NCI-H2081 (cell line): ENCODE results near the gene STOX2.

ENCODE experiments used
- DNase-seq, 2 experiments: peaks; one replicate each; lab custom pipeline; 2025; lab: John Stamatoyannopoulos, UW

The STOX2 gene, protein sequence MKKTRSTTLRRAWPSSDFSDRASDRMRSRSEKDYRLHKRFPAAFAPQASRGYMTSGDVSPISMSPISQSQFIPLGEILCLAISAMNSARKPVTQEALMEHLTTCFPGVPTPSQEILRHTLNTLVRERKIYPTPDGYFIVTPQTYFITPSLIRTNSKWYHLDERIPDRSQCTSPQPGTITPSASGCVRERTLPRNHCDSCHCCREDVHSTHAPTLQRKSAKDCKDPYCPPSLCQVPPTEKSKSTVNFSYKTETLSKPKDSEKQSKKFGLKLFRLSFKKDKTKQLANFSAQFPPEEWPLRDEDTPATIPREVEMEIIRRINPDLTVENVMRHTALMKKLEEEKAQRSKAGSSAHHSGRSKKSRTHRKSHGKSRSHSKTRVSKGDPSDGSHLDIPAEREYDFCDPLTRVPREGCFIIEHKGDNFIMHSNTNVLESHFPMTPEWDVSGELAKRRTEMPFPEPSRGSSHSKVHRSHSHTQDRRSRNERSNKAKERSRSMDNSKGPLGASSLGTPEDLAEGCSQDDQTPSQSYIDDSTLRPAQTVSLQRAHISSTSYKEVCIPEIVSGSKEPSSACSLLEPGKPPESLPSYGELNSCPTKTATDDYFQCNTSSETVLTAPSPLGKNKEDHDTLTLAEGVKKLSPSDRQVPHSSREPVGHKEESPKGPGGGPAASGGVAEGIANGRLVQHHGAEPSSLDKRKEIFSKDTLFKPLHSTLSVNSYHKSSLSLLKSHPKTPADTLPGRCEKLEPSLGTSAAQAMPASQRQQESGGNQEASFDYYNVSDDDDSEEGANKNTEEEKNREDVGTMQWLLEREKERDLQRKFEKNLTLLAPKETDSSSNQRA (N-terminal part only)

DNA sequence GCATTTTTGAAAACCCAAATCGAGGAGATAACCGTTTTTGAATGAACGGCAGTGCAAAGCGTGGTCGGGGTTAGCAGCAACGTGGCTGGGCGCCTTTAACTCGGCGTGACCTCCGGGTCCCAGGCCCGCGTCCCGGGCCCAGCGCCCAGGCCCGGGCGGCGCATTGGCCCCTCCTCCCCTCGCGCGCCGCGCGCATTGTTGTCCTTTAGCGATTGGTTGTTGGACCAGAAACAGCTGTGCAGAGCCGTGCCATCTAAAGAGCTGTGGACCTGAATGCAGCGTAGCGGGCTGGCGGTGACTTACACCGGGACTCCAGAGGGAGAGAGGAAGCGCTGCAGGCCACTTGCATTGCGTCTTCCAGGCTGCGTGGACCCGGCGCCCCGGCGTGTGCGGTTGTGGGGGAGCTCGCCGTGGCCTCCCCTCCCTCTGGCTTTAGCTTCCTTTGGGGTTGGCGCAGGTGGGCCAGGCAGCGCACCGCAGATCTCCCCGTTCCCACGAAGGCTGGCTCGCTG is at the start of gene STOX2:
TSS of gene STOX2 (plus strand) at position 227 of the 512 bp plus-strand sequence. CDS start 1,484 bp downstream, outside the sequence.
- peak; percentile 53 to 79 for DNase-seq

DNA sequence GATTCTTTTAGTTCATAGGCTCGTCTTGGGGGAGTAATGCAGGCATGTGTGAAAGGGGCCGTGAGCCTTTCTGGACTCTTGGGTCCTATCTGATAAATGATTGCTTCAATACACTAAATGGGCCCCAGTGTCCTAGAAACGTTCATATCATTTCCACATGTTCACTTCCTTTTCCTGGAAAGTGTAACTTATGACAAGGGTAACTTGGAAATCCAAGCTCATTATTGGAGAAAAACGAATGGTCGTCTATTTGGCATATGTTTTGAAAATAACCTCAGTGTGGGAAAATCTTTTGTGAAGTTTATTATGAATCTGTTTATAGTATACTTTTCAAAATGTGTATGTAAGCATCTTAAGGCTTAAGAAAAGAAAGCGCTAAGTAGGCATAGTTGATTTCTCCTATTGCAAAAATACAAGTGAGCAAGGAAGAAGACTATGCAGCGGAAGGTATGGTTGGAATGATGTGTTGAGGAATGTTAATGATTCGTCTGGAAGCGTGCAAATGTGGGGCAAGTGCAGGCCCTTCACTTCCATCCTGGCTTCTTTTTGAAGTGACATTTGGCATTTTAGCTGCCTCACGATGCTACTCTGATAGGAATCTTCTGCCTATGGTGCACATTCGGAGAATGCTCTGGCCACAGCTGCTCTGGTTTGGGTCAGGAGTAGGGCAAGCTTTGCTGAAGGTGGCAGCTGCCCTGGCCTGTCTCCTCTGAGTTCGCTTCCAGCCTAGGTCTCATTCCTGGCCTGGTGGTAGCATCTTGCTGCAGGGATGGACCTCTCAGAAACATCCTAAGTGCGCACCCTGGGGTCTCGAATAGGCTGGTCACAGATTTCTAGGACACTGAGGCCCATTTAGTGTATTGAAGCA is 49.5 kb upstream of the STOX2 start:
- DNase-seq, result no peak

DNA sequence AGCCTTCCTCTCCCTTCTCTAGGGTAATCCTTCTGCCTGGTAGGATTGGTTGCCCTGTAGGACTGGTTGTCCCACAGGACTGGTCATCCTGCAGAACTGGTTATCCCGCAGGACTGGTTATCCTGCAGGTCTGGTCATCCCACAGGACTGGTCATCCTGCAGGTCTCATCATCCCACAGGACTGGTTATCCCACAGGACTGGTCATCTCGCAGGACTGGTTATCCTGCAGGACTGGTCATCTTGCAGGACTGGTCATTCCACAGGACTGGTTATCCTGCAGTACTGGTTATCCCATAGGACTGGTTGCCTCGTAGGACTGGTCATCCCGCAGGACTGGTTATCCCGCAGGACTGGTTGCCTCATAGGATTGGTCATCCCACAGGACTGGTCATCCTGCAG is 48.1 kb upstream of the STOX2 start:
- no peak for DNase-seq

DNA sequence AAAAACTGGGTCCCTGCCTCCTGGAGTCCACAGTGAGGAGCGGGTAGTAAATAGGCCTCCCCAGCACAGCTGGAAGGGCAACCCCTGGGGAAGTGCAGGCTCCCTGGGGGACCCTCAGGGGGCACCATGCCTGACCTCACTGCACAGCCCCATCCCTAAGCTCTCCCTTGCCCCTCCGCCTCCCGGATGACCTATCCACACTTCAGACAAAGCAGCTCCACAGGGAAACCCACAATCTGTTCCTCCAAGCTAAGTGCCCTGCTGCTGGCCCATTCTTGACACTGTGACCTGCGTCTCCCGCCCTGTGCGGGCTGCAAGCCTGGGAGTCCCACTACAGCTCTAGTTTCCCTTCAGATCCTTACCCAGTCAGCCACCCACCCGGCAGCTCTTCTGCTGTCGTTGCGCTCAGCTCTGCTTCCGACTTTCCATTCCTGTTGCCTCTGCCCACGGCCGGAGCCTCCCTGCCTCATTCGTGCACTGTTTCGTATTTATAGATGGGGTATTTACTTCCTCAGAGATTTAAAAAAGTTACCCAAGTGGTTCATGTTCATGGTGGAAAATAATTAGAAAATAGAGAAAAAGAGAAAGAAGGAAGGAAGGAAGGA is 47.0 kb upstream of the STOX2 start:
- DNase-seq, result no peak

DNA sequence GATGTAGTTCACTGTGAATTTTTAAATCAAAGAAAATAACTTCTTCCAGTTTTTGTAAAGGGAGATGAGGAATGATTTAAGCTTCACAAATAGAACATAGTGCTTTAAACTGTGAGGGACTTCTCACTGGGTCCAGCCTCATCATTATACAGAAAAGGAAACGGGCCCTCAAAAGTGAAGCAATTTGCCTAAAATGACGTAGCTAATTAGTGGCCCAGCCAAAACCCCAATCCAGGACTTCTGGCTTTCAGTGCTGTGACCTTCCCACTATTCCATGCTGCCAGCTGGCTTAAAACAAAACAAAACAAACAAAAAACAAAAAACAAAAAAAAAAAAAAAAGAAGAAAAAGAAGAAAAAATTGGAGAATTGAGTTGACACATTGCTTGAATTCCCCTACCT is 45.0 kb upstream of the STOX2 start:
- DNase-seq, result no peak

DNA sequence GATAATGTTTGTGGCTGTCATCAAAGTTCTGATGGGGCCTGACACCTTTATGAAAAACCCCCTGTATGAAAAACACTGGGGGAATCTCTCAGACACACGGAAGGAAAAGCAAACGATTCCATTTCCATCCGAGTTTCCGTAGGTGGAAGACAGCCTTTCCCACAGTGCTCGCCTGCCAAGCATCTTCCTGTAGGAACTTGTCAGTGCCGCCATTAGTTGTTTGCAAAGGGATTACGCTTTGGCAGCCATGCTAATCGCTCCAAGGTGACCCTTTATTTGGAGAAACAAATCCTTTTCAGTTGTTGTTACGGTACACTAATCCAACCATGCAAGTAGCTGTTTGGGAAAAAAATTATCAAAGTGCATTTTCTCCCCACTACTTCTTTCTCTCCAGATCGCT is 44.4 kb upstream of the STOX2 start:
- peak in 1 of 2 experiments; percentile 27 for DNase-seq

DNA sequence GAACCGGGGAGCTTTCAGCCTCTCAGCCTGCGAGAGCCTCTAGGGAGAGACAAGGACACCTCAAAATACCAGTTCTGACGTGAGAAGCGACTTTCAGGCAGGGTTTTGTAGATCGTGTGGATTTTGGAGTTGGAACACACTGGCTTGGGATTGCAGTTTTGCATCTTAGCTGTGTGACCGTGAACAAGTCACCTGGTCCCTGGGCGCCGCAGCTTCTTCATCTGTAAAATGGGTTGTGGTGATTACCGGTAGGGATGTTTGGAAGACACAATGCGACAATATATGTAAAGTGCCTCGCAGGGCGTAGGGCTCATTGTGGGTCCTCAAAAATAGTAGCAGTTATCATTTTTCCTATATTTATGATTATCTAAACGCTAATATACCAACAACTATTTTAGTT is 43.7 kb upstream of the STOX2 start:
- DNase-seq, result no peak

DNA sequence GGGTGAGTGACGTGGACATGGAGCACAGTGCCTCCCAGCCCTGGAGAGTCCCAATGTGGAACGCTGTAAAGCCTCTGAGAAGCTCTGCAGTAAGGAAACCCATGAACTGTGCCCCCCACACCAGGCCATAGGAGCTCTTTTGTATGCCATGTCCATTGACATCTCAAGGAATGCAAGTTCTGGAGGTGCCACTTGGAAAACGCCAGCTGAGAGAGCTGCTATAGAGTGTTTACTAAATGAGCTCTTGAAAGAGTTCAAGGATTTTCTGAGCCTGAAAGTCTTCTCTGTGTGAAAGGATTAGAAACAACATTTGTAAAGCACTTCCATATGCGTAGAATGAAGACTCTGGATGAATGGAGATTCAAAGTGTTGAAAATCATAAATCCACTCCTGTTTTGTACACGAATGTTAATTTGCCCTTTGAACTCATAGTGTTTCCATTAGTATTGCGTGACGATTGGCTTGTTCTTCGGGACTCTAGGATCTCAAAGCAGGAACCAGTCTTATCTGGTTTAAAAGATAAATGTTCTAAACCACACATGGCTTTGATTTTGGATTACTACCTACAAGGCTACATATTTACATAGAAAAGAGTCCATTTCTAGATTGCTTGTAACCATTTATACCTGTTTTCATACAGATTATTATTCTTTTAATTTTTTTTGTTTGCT is 41.8 kb upstream of the STOX2 start:
- no peak for DNase-seq

DNA sequence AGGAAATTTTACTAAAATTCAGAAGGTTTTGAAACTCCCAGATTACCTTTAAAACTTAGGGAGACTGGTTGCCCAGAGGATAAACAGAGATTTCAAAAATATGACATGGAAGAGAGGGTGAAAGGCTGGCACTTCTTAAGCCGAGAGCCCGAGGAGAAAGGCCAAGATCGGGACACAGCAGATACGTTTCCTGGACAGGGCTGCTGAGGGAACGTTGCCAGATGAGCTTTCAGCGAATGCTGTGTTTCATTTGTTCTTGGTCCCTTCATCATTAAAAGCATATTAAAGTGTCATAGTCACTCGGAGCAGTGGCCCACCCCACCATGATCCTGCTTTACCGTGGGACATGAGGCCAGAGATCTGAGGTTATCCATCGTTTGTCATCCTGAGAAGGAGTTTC is 37.9 kb upstream of the STOX2 start:
- no peak for DNase-seq

DNA sequence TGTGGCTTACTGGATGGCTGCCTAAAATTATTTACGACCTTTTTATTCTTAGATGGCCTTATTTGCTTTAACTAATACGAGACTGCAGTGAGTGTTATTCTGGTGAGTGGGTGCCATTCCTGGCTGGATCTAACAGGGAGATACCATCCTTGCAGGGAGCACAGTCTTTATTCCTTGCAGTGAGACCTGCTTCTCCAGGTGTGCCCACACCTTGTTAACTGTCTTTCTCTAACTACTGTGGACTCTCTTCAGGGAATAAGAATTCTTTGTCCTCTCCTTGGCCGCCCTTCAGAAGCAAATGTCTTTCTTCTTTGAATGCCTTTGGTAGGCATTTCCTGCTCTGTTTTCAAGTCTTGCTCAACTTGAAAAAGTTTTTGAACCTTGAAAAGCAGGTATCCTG is 34.1 kb upstream of the STOX2 start:
- no peak for DNase-seq

DNA sequence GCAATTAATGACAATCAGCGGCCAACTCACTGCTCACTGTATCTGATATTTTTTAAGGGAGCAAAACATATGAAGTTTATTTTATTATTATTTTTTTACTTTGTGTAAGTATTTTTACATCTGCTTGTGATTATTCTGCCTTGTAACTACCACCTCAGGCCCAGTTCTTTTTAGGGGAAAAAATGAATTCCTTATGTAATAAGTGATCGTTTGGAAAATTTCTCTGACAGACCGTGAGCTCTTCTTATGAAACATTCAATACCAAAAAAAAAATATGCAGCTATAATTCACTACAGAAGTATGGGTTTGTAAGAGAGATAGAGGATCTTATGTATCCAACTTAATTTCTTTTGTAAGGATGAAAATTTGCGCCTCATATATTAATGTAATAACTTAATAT is 33.5 kb upstream of the STOX2 start:
- DNase-seq, result no peak

DNA sequence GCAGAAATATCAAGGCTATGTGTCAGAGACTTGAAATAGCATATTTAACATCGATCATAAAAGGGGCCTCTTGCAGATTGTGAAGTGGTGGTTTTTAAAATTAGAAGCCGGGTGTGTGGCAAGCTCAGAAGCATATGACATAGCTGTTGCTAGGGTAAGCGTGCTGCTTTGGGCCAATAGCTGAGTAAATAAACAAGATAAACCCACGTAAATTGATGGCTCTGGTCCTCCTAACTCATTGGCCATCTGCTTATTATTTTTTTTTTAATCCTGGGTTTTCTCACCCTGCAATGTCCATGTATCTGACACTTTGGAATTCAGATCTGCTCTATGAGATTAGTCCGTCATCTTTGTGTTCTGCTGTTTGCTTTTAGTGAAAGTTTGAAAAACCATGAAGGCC is 32.6 kb upstream of the STOX2 start:
- DNase-seq, result no peak

DNA sequence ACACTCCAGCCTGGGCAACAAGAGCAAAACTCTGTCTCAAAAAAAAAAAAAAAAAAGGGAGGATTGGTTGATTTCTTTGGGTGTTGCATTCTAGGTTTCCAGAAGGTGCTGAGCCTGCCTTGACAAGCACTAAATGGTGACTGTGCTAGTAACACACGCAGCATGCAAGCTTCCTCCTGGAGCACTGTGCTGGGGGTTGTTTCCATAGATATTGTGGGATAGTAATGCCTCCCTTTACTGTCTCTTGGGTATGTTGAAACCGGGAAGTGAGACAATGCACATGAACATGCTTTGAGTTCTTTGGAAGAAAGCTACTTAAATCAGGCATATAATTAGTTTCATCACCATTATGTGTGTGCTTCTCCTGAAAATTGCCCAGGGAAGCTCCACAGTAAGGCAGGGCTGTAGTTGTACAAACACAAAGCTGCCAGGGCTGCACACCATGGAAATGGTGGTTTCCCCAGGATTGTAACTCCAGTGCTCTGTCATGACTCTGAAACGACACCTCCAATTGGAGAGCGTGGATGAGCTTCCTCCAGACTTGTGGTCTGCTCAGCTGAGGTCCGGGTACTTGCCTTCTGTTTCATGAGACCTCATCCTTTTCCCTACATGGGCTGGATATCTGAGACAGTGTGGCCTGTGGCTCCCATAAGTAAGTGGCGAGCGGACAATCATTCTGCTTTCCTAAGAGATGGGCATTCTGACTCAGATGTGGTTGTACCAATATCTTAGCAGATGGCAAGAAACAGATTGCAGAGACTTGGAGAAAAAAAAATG is 31.5 kb upstream of the STOX2 start:
- DNase-seq, result no peak

DNA sequence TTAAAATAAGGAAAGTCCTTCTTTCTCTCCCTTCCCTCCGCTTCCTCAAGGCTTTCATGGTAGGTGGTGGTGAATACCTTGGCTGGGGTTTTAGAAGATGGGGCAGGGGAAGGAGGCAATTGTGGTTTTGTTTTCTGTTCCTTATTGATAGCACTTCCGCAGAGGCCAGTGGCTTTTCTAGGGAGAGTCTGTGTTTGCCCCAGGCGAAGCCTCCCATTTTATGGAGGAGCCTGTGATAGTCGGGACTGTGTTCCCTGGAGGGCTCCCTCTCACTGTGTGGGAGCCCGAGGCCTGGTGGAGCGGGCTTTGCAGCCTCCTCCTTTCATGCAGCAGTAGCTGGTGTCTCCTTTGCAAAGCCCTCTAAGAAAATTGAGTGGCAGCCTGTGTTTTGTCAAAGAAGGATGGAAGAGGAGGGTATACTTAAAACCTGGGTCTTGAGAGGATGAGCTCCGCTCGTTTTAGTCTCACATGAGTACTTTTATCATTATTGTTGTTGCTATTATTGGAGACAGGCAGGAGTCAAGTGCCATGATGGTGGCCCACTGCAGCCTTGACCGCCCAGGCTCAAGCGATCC is 29.8 kb upstream of the STOX2 start:
- DNase-seq, result no peak

DNA sequence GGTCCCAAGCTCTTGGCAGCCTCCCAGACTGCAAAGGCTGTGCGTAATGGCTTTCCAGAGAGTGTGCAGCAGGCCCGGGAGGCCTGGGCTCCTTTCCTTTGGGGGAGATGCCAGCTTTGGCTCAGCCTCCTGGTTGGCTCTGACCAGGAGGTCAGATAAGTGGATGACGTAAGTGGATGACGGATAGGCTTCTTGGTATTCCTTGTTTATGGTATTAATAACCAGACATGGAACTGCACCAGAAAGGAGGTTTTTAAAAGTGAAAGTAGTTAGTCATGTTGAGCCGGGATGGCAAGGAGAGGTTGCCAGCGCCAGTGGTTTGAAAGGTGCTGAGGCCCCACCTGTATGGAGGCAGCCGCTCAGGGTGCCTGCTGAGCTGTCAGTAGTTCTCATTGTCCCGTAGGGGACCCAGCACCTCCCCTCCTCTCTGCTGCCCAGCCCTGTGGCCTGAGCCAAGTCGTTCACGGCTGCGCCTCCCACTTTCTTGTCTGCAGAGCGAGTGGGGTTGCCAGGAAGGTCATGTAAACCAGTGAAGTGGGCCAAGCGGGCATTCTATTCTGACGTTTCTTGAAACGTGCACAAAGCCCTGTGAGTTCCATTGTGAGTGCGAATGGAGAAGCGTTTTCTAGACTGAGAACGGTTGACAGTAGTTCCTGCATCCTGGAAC is 28.7 kb upstream of the STOX2 start:
- peak; percentile 80 to 89 for DNase-seq

DNA sequence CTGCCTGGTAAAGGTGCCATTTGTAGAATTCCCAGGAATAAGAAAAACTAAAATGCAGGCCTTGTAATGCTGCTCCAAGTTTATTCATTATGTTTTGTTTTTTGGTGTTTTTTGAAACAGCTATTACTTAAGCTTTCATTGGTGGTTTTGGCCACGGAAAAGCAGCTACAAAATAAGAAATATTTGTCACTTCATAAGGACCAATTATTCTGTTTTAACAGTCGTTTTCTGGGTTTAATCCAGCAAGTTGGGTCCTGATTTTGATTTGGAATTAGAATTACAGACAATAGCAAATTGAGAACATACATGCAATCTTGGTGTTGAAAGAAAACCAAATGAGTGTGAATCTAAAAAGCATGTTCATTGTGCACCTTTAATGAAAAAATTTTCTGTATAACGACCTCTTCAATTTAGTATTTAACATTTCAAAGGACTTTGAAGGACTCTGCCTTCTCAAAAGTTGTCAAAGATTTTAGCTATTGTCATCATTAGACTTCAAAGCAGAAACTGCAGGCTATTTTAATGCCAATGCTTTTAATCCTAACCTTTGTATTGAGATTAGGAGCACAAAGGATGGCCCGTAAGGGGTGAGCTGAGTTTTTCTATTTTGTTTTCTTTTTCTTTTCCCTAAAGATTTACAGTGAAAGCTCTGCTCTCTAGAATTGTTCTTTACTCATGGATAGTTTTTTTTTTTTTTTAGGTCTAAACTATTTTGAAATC is 26.7 kb upstream of the STOX2 start:
- no peak for DNase-seq

DNA sequence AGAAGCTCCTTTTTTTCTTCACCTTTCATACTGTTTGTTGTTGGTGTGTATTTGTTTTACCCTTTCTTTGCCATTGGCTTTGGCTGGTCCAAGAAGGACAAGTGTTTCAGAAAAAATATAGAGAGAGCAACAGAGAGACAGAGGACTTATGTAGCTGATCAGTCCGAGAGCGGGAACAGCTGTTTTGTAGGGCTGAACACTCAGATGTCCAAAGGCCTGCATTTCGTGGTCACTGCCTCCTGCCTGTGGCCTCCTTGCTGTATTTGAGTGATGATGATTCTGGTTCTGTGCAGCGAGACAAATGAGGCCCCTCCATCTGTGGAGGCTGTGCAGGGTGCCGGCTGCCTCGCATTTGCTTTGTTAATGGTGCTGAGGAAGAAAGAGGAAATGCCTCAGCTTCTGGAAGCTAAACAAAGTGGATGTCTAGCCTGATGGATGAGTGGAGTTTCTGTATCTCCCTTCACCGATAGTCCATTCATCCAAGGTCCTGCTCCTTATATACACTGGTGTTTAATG is 19.8 kb upstream of the STOX2 start:
- no peak for DNase-seq

DNA sequence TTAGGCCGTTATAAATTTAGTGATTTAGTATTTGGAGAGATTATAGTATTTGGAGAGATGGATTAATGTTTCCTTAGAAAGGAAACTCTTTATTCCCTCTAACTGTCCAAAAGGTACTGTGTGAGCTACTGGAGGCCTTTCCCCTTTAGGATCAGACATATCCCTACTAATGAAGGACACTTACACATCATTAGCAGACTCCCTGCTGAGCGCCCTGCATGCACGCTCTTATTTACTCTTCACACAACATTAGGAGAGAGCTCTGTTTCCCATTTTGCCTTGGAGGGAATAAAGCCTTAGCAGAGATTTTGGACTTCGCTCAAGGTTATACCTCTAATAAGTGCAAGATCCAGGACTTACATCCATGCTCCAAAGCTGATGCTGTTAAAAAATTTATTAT is 17.8 kb upstream of the STOX2 start:
- DNase-seq, result no peak
